Endothelial cell of umbilical vein (primary cell): ENCODE results near the gene TNFRSF11A. TPM values are rescaled to one million over a fixed set of nuclear protein-coding genes. Genes with fewer than 3 reads are reported as not detected.

Experiments
- Bru-seq: library from RNA; stranded (reverse); fragments of 400-500 nt; gene quantifications from one replicate; lab custom pipeline; 2021; lab: Mats Ljungman, UMichigan
- BruChase-seq, 2 experiments: library from RNA; stranded (reverse); fragments of 400-500 nt; gene quantifications; one replicate each; lab custom pipeline; 2021; lab: Mats Ljungman, UMichigan
- BruUV-seq: library from RNA; stranded (reverse); fragments of 400-500 nt; replicated peaks from 2 replicates; lab custom pipeline; 2021; lab: Mats Ljungman, UMichigan
- CTCF ChIA-PET: fragments of 300-600, 350-600 bp; sonication (Branson Sonifier 250); formaldehyde crosslinking; loops from one replicate; lab custom pipeline; 2021; ENCODE audit warnings: antibody characterized with exemption, inconsistent platforms; lab: Charles Lee
- POLR2A ChIA-PET: fragments of 300-600, 350-600 bp; sonication (Branson Sonifier 250); formaldehyde crosslinking; loops from one replicate; lab custom pipeline; 2021; ENCODE audit warnings: antibody characterized with exemption, inconsistent platforms; lab: Charles Lee
- DNase-seq: peaks from one replicate; pipeline ENCODE4 v3.0.0-alpha.2; 2011; ENCODE audit warnings: low read depth, low spot score
- FAIRE-seq: peaks from 2 replicates; lab custom pipeline; 2011; peaks lifted over from hg19 to GRCh38; lab: Jason Lieb, UNC
- H2AFZ ChIP-seq: 2 replicates; pipeline ENCODE4 v1.6.0; 2012; ENCODE audit warnings: low read depth, low read length, control low read depth, inconsistent platforms
- H3K27ac ChIP-seq: 2 replicates; pipeline ENCODE4 v1.5.1; 2011; ENCODE audit warnings: low read depth, mild to moderate bottlenecking, control low read depth, low read length, moderate library complexity; ENCODE audit not compliant: insufficient read depth
- H3K27me3 ChIP-seq, 2 experiments: 2 replicates each; pipeline versions ENCODE4 v1.6.0 to v1.6.1; 2011; ENCODE audit warnings: low read length in 2 of 2, mixed read lengths in 1 of 2; ENCODE audit not compliant: control insufficient read depth in 2 of 2, insufficient read depth in 2 of 2
- H3K36me3 ChIP-seq, 2 experiments: 2 replicates in 1 of 2; 3 replicates in 1 of 2; pipeline ENCODE4 v1.5.1; 2011; ENCODE audit warnings: low read length in 2 of 2, mild to moderate bottlenecking in 1 of 2, moderate library complexity in 1 of 2; ENCODE audit not compliant: control insufficient read depth in 2 of 2, insufficient read depth in 2 of 2; ENCODE audit errors: extremely low read depth in 1 of 2
- H3K4me1 ChIP-seq: 3 replicates; pipeline ENCODE4 v1.5.1; 2011; ENCODE audit warnings: mild to moderate bottlenecking, low read length; ENCODE audit not compliant: control insufficient read depth, insufficient read depth; ENCODE audit errors: extremely low read depth
- H3K4me2 ChIP-seq: 2 replicates; pipeline ENCODE4 v1.6.1; 2011; ENCODE audit warnings: low read length, control low read depth, mixed read lengths; ENCODE audit not compliant: insufficient read depth
- H3K4me3 ChIP-seq, 3 experiments: fragments of 200-600 bp in 1 of 3; sonication (generic), shearing (Covaris generic) in 1 of 3; replicated peaks in 1 of 3; 2 replicates each; pipeline ENCODE4 v1.5.1; 2011 to 2016; ENCODE audit warnings: control low read depth in 3 of 3, low read length in 3 of 3, mild to moderate bottlenecking in 2 of 3, inconsistent platforms in 1 of 3, low read depth in 1 of 3, moderate library complexity in 1 of 3; ENCODE audit not compliant: insufficient read depth in 1 of 3
- H3K79me2 ChIP-seq: 2 replicates; pipeline ENCODE4 v1.6.0; 2012; ENCODE audit warnings: low read length, inconsistent platforms; ENCODE audit not compliant: control insufficient read depth, insufficient read depth
- H3K9ac ChIP-seq: replicated peaks from 2 replicates; pipeline ENCODE3; 2011; ENCODE audit warnings: low read length, control low read depth; ENCODE audit not compliant: insufficient read depth; ENCODE audit errors: extremely low read depth
- H3K9me1 ChIP-seq: replicated peaks from 3 replicates; pipeline ENCODE4 v1.6.0; 2011; ENCODE audit warnings: mild to moderate bottlenecking, low read length; ENCODE audit not compliant: control insufficient read depth, insufficient read depth; ENCODE audit errors: extremely low read depth
- H3K9me3 ChIP-seq: replicated peaks from 2 replicates; pipeline ENCODE4 v1.5.1; 2012; ENCODE audit warnings: low read length, inconsistent platforms; ENCODE audit not compliant: control insufficient read depth, insufficient read depth
- H4K20me1 ChIP-seq: replicated peaks from 2 replicates; pipeline ENCODE3; 2011; ENCODE audit warnings: mild to moderate bottlenecking, low read length; ENCODE audit not compliant: control insufficient read depth, insufficient read depth; ENCODE audit errors: extremely low read depth
- CTCF ChIP-seq, 2 donors: IDR thresholded peaks; 1 replicate in 1 of 2; 2 replicates in 1 of 2; pipeline ENCODE4 v1.5.1; 2011; ENCODE audit warnings: low read length in 2 of 2, mild to moderate bottlenecking in 2 of 2, moderate library complexity in 2 of 2, control low read depth in 1 of 2, inconsistent platforms in 1 of 2, low read depth in 1 of 2; ENCODE audit not compliant: insufficient read depth in 1 of 2; ENCODE audit errors: extremely low read depth in 1 of 2
- EZH2 ChIP-seq: IDR thresholded peaks from 2 replicates; pipeline ENCODE4 v1.6.1; 2012; ENCODE audit warnings: borderline replicate concordance, low read depth, mild to moderate bottlenecking, moderate library complexity, low read length, inconsistent platforms; ENCODE audit not compliant: severe bottlenecking
- GATA2 ChIP-seq: IDR thresholded peaks from 2 replicates; pipeline ENCODE4 v1.7.0; 2011; ENCODE audit warnings: low read depth, mild to moderate bottlenecking, moderate library complexity, mixed read lengths, low read length; ENCODE audit not compliant: insufficient read length, insufficient read depth
- MYC ChIP-seq: IDR thresholded peaks from one replicate; pipeline ENCODE4 v1.6.1; 2011; ENCODE audit warnings: mild to moderate bottlenecking, low read depth, low read length
- POLR2A ChIP-seq: IDR thresholded peaks from 2 replicates; pipeline ENCODE4 v1.6.1; 2012; ENCODE audit warnings: low read depth, mild to moderate bottlenecking, control low read depth, low read length
- dilution Hi-C: fragments of 300-500 bp; cut with MboI; formaldehyde crosslinking; loops from one replicate; pipeline ENCODE4 v1.15.0; 2019; ENCODE audit warnings: low sequenced_read_pairs; ENCODE audit not compliant: extremely low pct_ligation_motif_present
- intact Hi-C: fragments of 100-400 bp; cut with micrococcal nuclease; formaldehyde crosslinking; loops from one replicate; pipeline ENCODE4 v1.10.0; 2022
- long read RNA-seq: library from polyadenylated mRNA; stranded (forward); transcript quantifications from one replicate; pipeline ENCODE4 v2.0.0, GENCODE V29; 2021
- polyA minus RNA-seq, 3 experiments: library from RNA; depleted of rRNA, polyadenylated mRNA; stranded (reverse); fragments of >200 nt; gene quantifications; 1 replicate in 1 of 3; 2 replicates in 2 of 3; pipeline ENCODE4 v1.2.3, GENCODE V29; 2011
- polyA plus RNA-seq, 4 experiments: library from polyadenylated mRNA; depleted of rRNA in 3 of 4; stranded (reverse) in 3 of 4; unstranded in 1 of 4; fragments of >200 nt; gene quantifications; 2 replicates each; pipeline versions ENCODE4 v1.2.1 to v1.2.3, GENCODE V29; 2011 to 2012; ENCODE audit warnings: missing spikeins in 1 of 4
- total RNA-seq: library from RNA; stranded (reverse); gene quantifications from 2 replicates; pipeline ENCODE4 v1.2.3, GENCODE V29; 2021

The TNFRSF11A gene
- 11.1 and 11.9 TPM in 2 replicates for total RNA-seq
- polyA plus RNA-seq = 7.5 and 10.4 TPM in 2 replicates
- 6.0 and 6.9 TPM in 2 replicates for polyA plus RNA-seq (2011; cell fraction: cytosol; rRNA removed)
- polyA plus RNA-seq (2011; cell fraction: nucleus; rRNA removed) = 15.4 and 22.9 TPM in 2 replicates
- 2.4 and 5.1 TPM in 2 replicates for polyA plus RNA-seq (2012)
- 16.8 and 17.4 TPM in 2 replicates for polyA minus RNA-seq
- polyA minus RNA-seq (2011; cell fraction: cytosol; rRNA and poly(A)+ RNA removed) = 1.5 TPM
- polyA minus RNA-seq (2011; cell fraction: nucleus; rRNA and poly(A)+ RNA removed) = 15.6 and 16.1 TPM in 2 replicates
- percentile 62 among the genes with signal in this experiment for Bru-seq, nascent RNA
- BruChase-seq, experiment 1, labeled RNA remaining after a 6-hour chase = percentile 59 among the genes with signal in this experiment
- percentile 58 among the genes with signal in this experiment for BruChase-seq, experiment 2, labeled RNA remaining after a 2-hour chase
- long read RNA-seq, partial matches to known transcripts = 5 of 10 reads
- long read RNA-seq, other reads (novel, unspliced or antisense) = 5 of 10 reads

DNA sequence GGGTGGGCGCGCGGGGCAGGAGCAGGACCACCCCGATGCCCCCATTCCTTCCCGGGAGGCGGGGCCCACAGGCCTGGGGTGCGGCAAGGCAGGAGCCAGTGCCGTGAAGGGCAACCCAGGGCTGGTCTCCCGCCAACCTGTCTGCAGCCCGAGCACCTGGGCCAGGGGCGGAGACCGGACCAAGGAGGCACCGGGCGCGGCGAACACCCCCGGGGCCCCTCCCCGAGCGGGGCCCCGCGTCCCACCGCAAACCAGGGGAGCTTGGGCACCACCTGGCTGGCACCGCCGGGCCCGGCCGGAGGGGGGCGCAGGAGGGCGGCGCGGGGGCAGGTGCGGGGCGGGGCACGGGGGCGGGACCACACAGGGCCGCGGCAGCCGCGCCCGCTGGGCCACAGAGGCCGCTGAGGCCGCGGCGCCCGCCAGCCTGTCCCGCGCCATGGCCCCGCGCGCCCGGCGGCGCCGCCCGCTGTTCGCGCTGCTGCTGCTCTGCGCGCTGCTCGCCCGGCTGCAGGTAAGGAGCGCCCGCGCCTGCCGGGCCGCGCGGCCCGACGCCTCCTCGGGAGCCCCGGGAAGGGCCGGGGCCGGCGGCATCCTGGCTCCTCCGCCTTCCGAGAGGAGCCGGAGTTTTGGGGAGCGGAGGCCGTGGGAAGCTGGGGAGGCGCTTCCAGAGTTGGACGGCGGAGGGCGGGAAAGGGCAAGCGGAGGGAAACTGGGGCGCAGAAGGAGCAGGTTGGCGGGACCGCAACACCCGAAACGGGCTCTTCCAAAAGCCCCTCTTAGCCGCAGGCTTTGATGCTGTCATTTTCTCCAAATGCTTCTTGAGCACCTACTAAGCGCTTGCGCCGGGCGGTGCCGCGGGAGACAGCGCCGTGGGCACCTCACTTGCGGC lies at the start of gene TNFRSF11A:
TNFRSF11A (plus strand) TSS at position 394 of the 889 bp plus-strand sequence; CDS start at position 437, 43 bp downstream.
- ChIA-PET CTCF (interaction anchor here (0.6 to 2.3 kb wide), 11 partner anchors 9 to 126 kb away, joined by 3 to 13 read pairs (median 4); no protein-coding TSS in a partner anchor), POLR2A (no interaction called here)
- DNase-seq = peak; percentile 30
- H2AFZ ChIP-seq = peak within 1 kb of the TSS; percentile 95
- no peak within 1 kb of the TSS for H3K27ac ChIP-seq
- peak within 1 kb of the TSS; percentile 69 for H3K9ac ChIP-seq
- no peaks in the 10 kb centered on the region for H3K79me2 ChIP-seq
- peak within 1 kb of the TSS; percentile 74 for H3K4me2 ChIP-seq
- H3K4me1 ChIP-seq = peaks cover 55% of the 10 kb centered on the region
- H4K20me1 ChIP-seq = no peaks in the 10 kb centered on the region
- no peak for FAIRE-seq
- H3K9me1 ChIP-seq = no peaks in the 10 kb centered on the region
- TF ChIP-seq CTCF (IDR thresholded peaks at IDR 0.05; ENCODE audit: extremely low read depth in 1 of 2, insufficient read depth in 1 of 2, low read depth in 1 of 2, low read length in 2 of 2) (peak; percentile 12 to 42), MYC (no peak), GATA2 (no peak), EZH2 (peak; percentile 20), POLR2A (no peak)
- peak within 1 kb of the TSS; percentile 55 to 84 (median 83) for H3K4me3 ChIP-seq
- H3K27me3 ChIP-seq = no peaks in the 10 kb centered on the region
- H3K36me3 ChIP-seq = no peaks in the 10 kb centered on the region
- intact Hi-C loops = loop anchor here (5.0 kb wide), 1 partner anchor 77 kb away; no protein-coding TSS in a partner anchor
- dilution Hi-C loops = no loop called here
- no TSS peak for BruUV-seq
- H3K9me3 ChIP-seq = no peaks in the 10 kb centered on the region
